HUES48 (cell line): ENCODE measurements around the gene TYW3.

Source experiments
- H3K27ac ChIP-seq: one replicate; pipeline ENCODE4 v1.7.0; 2013; ENCODE audit warnings: low read depth, low read length, inconsistent platforms
- H3K27me3 ChIP-seq: 2 replicates; pipeline ENCODE4 v1.6.1; 2013; ENCODE audit warnings: mild to moderate bottlenecking, low read length; ENCODE audit not compliant: control insufficient read depth, insufficient read depth
- H3K36me3 ChIP-seq: 2 replicates; pipeline ENCODE4 v1.6.1; 2013; ENCODE audit warnings: low read length; ENCODE audit not compliant: control insufficient read depth, insufficient read depth
- H3K4me1 ChIP-seq: 2 replicates; pipeline ENCODE4 v1.6.1; 2013; ENCODE audit warnings: mild to moderate bottlenecking, low read length; ENCODE audit not compliant: control insufficient read depth, insufficient read depth
- H3K4me3 ChIP-seq: 2 replicates; pipeline ENCODE4 v1.5.1; 2013; ENCODE audit warnings: mild to moderate bottlenecking, low read depth, low read length
- H3K9ac ChIP-seq: 2 replicates; pipeline ENCODE4 v1.6.1; 2013; ENCODE audit warnings: mild to moderate bottlenecking, low read depth, low read length, moderate library complexity
- H3K9me3 ChIP-seq: 2 replicates; pipeline ENCODE4 v1.6.1; 2013; ENCODE audit warnings: low read length; ENCODE audit not compliant: control insufficient read depth, insufficient read depth

Gene TYW3

DNA sequence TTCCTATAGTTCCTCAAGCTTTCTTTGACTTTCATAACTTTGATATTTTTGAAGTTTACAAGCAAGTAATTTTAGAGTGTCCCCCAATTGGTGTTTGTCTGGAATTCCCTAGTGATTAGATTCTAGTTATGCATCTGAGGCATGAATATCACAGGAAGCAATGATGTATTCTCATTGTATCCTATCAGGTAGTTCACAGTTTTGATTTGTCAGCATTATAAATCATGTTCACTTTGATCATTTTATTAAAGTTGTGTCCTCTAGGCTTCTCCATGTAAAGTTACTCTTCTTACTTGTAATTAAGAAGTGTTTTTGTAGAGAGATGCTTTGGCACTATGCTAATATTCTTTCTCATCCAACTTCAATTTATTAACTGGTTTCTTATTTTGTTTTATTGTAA lies 53.0 kb downstream of the TYW3 start:
- H3K4me1 ChIP-seq = peaks cover 10% of the 10 kb centered on the region
- no peak overlapping the region for H3K27ac ChIP-seq
- no peaks in the 10 kb centered on the region for H3K27me3 ChIP-seq
- no peaks in the 10 kb centered on the region for H3K36me3 ChIP-seq
- no peak overlapping the region for H3K9ac ChIP-seq
- H3K9me3 ChIP-seq = no peaks in the 10 kb centered on the region; the same call in 1 of the 2 replicates
- no peak overlapping the region for H3K4me3 ChIP-seq

DNA sequence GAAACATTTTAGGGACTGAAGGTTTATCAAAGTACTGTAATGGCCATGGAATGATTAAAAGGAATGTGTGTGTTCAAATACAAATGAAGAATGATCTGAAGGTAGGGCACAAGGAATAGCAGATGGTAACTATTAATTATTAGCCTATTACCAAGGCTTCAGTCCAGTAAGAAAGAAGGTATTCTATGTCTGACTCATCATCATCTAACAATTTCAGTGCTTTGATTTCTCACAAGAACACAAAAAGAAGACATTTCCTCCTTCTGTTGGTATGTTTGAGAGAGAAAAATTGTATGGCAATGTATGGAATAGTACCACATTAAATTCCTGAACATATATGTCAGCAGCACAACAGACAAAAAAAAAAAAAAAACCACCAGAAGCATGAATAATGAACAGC lies 57.5 kb downstream of the TYW3 start:
- no peaks in the 10 kb centered on the region for H3K36me3 ChIP-seq
- H3K4me1 ChIP-seq = no peaks in the 10 kb centered on the region
- H3K9ac ChIP-seq = no peak overlapping the region
- H3K27ac ChIP-seq = no peak overlapping the region
- H3K27me3 ChIP-seq = no peaks in the 10 kb centered on the region
- H3K9me3 ChIP-seq = no peaks in the 10 kb centered on the region; the same call in 1 of the 2 replicates
- H3K4me3 ChIP-seq = no peak overlapping the region

DNA sequence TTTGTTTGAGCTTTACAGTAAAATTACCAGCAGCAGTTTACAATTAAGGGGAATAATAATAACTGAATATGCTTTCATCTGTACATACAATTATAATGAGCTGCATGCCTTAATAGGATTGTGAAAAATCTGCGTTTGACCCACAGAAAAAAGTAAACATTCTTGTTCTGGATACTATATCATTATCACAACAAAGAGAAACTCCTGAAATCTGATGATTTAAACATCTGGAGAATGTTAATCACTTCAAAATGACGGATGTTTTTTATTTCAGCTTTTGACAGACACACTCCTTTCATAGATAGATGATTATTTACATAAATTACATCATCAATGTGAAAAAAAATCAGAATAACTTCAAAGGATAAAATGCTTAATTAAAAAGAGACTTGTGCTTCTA lies 58.5 kb downstream of the TYW3 start:
- H3K9me3 ChIP-seq = no peaks in the 10 kb centered on the region; the same call in 1 of the 2 replicates
- no peaks in the 10 kb centered on the region for H3K36me3 ChIP-seq
- no peak overlapping the region for H3K4me3 ChIP-seq
- H3K27ac ChIP-seq = no peak overlapping the region
- no peaks in the 10 kb centered on the region for H3K27me3 ChIP-seq
- no peak overlapping the region for H3K9ac ChIP-seq
- H3K4me1 ChIP-seq = no peaks in the 10 kb centered on the region

DNA sequence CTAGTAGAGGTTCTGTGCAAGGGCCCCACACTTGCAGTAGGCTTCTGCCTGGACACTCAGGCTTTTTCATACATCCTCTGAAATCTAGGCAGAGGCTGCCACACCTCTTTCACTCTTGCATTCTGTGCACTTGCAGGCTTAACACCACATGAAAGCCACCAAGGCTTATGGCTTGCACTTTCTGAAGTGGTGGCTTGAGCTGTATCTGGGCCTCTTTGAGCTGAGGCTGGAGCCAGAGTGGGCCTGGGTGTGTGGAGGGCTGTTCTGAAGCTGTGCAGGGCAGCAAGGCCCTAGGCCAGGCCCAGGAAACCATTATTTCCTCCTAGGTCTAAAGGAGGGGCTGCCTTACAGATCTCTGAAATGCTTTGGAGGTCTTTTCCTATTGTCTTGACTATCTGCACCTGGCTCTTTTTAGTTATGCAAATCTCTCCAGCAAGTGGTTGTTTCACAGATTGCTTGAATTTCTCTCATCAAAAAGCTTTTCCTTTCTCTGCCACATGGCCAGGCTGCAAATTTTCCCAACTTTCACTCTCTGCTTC lies 66.2 kb downstream of the TYW3 start:
- peaks cover 11% of the 10 kb centered on the region for H3K9me3 ChIP-seq
- H3K27me3 ChIP-seq = no peaks in the 10 kb centered on the region
- no peaks in the 10 kb centered on the region for H3K4me1 ChIP-seq
- no peak overlapping the region for H3K9ac ChIP-seq
- no peak overlapping the region for H3K4me3 ChIP-seq
- H3K27ac ChIP-seq = peak overlapping the region; percentile 26
- no peaks in the 10 kb centered on the region for H3K36me3 ChIP-seq

DNA sequence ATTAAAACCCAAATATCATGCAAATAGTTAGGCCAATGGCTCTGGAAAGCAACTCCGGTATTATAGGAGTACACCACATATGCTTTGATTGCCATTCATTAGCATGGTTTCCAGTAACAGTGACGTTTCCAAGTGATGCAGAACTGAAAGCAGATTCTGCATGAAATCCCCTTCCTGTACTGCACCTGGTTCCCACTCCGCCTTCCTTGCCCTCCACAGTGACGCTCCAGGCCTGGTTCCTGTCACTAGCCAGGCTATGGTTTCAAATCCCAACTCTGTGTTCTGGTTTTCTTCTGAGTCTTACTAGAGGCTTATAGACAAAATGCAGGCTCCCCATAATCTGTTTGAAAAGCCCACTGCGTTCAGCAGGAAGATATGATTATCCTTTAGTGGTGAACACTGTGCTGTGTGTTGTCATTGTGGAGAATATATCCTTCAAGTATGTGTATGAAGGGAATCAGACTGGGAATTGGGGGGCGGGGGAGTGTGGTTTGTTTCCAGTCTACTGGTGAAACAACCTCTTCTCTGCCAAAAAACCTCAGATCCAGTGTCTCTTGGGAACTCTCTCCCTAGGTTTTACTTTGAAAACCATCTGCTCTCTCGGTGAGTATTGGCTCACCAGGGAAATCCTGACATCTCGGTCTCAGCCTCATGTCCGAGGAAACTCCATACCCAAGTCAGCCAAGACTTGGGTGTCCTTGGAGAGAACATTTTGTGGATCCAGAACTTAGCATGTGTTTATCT lies 78.7 kb downstream of the TYW3 start:
- Histone ChIP-seq H3K36me3 (no peaks in the 10 kb centered on the region), H3K9ac (no peak overlapping the region), H3K4me1 (no peaks in the 10 kb centered on the region), H3K9me3 (no peaks in the 10 kb centered on the region), H3K27me3 (no peaks in the 10 kb centered on the region), H3K4me3 (no peak overlapping the region), H3K27ac (no peak overlapping the region)

DNA sequence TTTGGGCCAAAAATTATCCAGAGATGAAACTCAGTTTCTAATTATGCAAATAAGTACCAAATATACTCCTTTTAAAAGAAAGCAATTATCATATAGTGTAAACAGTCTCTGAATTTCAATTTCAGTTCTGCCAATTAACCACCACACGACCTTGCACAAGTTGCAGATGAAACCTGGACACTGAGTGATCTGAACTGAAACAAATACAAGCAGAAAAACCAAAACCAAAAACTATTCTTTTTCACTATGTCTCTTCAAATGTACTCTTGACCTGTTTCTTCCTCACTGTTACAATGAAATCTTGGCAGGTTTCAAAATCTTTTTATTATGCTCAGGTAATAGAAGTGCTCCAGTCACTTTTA lies 79.2 kb downstream of the TYW3 start:
- Histone ChIP-seq H3K9me3 (no peaks in the 10 kb centered on the region), H3K4me1 (no peaks in the 10 kb centered on the region), H3K27ac (no peak overlapping the region), H3K27me3 (no peaks in the 10 kb centered on the region), H3K9ac (no peak overlapping the region), H3K36me3 (no peaks in the 10 kb centered on the region), H3K4me3 (no peak overlapping the region)
